Parathyroid adenoma (tissue), 2 donors: ENCODE measurements around the gene MORC1.

Source experiments
- H2AFZ ChIP-seq: fragments of 300-600 bp; sonication (generic); one replicate; pipeline ENCODE4 v1.7.0; 2017; ENCODE audit warnings: antibody characterized with exemption, mild to moderate bottlenecking
- H3K27ac ChIP-seq: fragments of 300-600 bp; sonication (generic); one replicate; pipeline ENCODE4 v1.7.0; 2017
- H3K27me3 ChIP-seq: fragments of 300-600 bp; sonication (generic); one replicate; pipeline ENCODE4 v1.7.0; 2017; ENCODE audit warnings: low read length; ENCODE audit not compliant: control insufficient read depth, insufficient read depth
- H3K36me3 ChIP-seq: fragments of 300-600 bp; sonication (generic); one replicate; pipeline ENCODE4 v1.7.0; 2017; ENCODE audit warnings: low read length; ENCODE audit not compliant: control insufficient read depth, insufficient read depth
- H3K4me1 ChIP-seq: fragments of 300-600 bp; sonication (generic); one replicate; pipeline ENCODE4 v1.7.0; 2017; ENCODE audit warnings: control low read depth
- H3K4me2 ChIP-seq: fragments of 300-600 bp; sonication (generic); one replicate; pipeline ENCODE4 v1.7.0; 2017; ENCODE audit warnings: low read length
- H3K4me3 ChIP-seq: fragments of 300-600 bp; sonication (generic); one replicate; pipeline ENCODE4 v1.7.0; 2017; ENCODE audit warnings: low read depth, low read length
- H3K79me2 ChIP-seq: fragments of 300-600 bp; sonication (generic); one replicate; pipeline ENCODE4 v1.7.0; 2017; ENCODE audit warnings: control low read depth
- H3K9ac ChIP-seq: fragments of 300-600 bp; sonication (generic); one replicate; pipeline ENCODE4 v1.7.0; 2017; ENCODE audit warnings: mild to moderate bottlenecking
- H3K9me3 ChIP-seq: fragments of 300-600 bp; sonication (generic); one replicate; pipeline ENCODE4 v1.7.0; 2017; ENCODE audit warnings: low read length; ENCODE audit not compliant: control insufficient read depth
- CTCF ChIP-seq: fragments of 300-600 bp; sonication (generic); IDR thresholded peaks from one replicate; pipeline ENCODE4 v1.7.0; 2017; ENCODE audit warnings: antibody characterized with exemption, mild to moderate bottlenecking
- donor health status: primary hyperparathyroidism.

MORC1 gene

GRCh38 chr3:109073116-109073515 lies 44.8 kb downstream of the MORC1 start:
- Histone ChIP-seq H3K4me3 (no peak overlapping the region), H3K4me2 (no peak overlapping the region), H3K9me3 (no peaks in the 10 kb centered on the region), H3K27ac (no peak overlapping the region), H3K4me1 (no peaks in the 10 kb centered on the region), H3K27me3 (no peaks in the 10 kb centered on the region), H3K9ac (no peak overlapping the region), H2AFZ (no peak overlapping the region), H3K36me3 (no peaks in the 10 kb centered on the region), H3K79me2 (no peaks in the 10 kb centered on the region)
- no peak for TF ChIP-seq CTCF

- no peaks in the 10 kb centered on the region for H3K4me1 ChIP-seq
- H3K9ac ChIP-seq: no peak overlapping the region
- no peaks in the 10 kb centered on the region for H3K79me2 ChIP-seq
- no peaks in the 10 kb centered on the region for H3K9me3 ChIP-seq
- no peak overlapping the region for H3K4me2 ChIP-seq
- TF ChIP-seq CTCF: no peak
- H2AFZ ChIP-seq: no peak overlapping the region
- H3K27me3 ChIP-seq: no peaks in the 10 kb centered on the region
- no peak overlapping the region for H3K27ac ChIP-seq
- H3K4me3 ChIP-seq: no peak overlapping the region
- no peaks in the 10 kb centered on the region for H3K36me3 ChIP-seq
Measured at GRCh38 chr3:109072194-109072593, 45.7 kb downstream of the MORC1 start.

GRCh38 chr3:109071350-109072142 lies 46.4 kb downstream of the MORC1 start:
- Histone ChIP-seq H3K79me2 (no peaks in the 10 kb centered on the region), H2AFZ (no peak overlapping the region)

DNA sequence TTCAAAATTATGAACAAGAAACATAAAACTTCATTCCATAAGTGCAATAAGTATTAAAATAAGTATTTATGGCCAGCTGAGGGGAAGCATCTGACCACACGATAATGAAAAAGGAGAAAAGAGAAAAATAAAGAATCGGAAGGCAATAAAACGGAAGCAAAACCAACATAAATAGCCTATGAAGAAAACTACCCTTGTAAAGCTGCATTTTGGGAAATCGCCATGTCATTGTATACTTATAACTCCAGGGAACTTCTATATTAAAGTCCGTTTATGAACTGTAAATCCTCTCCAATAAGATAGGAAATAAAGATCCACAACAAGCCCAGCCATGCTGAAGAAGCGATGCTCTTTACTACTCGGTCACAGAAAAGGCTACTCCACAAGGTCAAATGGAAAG lies 47.7 kb downstream of the MORC1 start:
- H3K4me3 ChIP-seq: no peak overlapping the region
- no peaks in the 10 kb centered on the region for H3K79me2 ChIP-seq
- no peaks in the 10 kb centered on the region for H3K36me3 ChIP-seq
- no peak overlapping the region for H3K4me2 ChIP-seq
- no peaks in the 10 kb centered on the region for H3K4me1 ChIP-seq
- no peaks in the 10 kb centered on the region for H3K27me3 ChIP-seq
- no peak for TF ChIP-seq CTCF
- no peak overlapping the region for H2AFZ ChIP-seq
- no peaks in the 10 kb centered on the region for H3K9me3 ChIP-seq
- H3K27ac ChIP-seq: no peak overlapping the region
- no peak overlapping the region for H3K9ac ChIP-seq

More at GRCh38 chr3:109071350-109072142, 46.4 kb downstream of the MORC1 start:
- H3K9me3 ChIP-seq: no peaks in the 10 kb centered on the region
- H3K4me3 ChIP-seq: no peak overlapping the region
- no peaks in the 10 kb centered on the region for H3K4me1 ChIP-seq
- no peaks in the 10 kb centered on the region for H3K27me3 ChIP-seq
- no peak for TF ChIP-seq CTCF
- no peak overlapping the region for H3K9ac ChIP-seq
- no peak overlapping the region for H3K4me2 ChIP-seq
- H3K36me3 ChIP-seq: no peaks in the 10 kb centered on the region
- H3K27ac ChIP-seq: no peak overlapping the region

GRCh38 chr3:109066864-109067263 lies 51.1 kb downstream of the MORC1 start:
- H3K9ac ChIP-seq: no peak overlapping the region
- H3K36me3 ChIP-seq: no peaks in the 10 kb centered on the region
- no peak overlapping the region for H3K4me2 ChIP-seq
- H3K27ac ChIP-seq: no peak overlapping the region
- no peaks in the 10 kb centered on the region for H3K79me2 ChIP-seq
- no peaks in the 10 kb centered on the region for H3K9me3 ChIP-seq
- no peak for TF ChIP-seq CTCF
- H2AFZ ChIP-seq: no peak overlapping the region
- H3K27me3 ChIP-seq: no peaks in the 10 kb centered on the region
- H3K4me1 ChIP-seq: no peaks in the 10 kb centered on the region
- H3K4me3 ChIP-seq: no peak overlapping the region
